H9 (cell line): ENCODE measurements around the gene GRID1. TPM values are rescaled to one million over a fixed set of nuclear protein-coding genes. Genes with fewer than 3 reads are reported as not detected.

ENCODE experiments used
- DNase-seq: peaks from one replicate; pipeline ENCODE4 v3.0.0-alpha.2; 2017
- H2AFZ ChIP-seq: one replicate; pipeline ENCODE4 v1.6.1; 2013; ENCODE audit warnings: mild to moderate bottlenecking, low read length, control low read depth, moderate library complexity
- H2AK5ac ChIP-seq: 2 replicates; pipeline ENCODE4 v1.6.1; 2013; ENCODE audit warnings: low read length, control low read depth, mixed read lengths; ENCODE audit not compliant: insufficient read length
- H2BK120ac ChIP-seq: one replicate; pipeline ENCODE4 v1.6.1; 2013; ENCODE audit warnings: low read depth, mild to moderate bottlenecking, low read length, control low read depth, inconsistent platforms; ENCODE audit not compliant: poor library complexity, severe bottlenecking
- H2BK12ac ChIP-seq: 2 replicates; pipeline ENCODE4 v1.6.1; 2013; ENCODE audit warnings: low read length, control low read depth, mixed read lengths, low read depth; ENCODE audit not compliant: insufficient read length
- H2BK15ac ChIP-seq: 2 replicates; pipeline ENCODE4 v1.6.1; 2013; ENCODE audit warnings: low read depth, low read length, control low read depth
- H2BK20ac ChIP-seq: one replicate; pipeline ENCODE4 v1.6.1; 2013; ENCODE audit warnings: low read depth, mild to moderate bottlenecking, low read length, control low read depth, inconsistent platforms; ENCODE audit not compliant: poor library complexity, severe bottlenecking
- H2BK5ac ChIP-seq: 2 replicates; pipeline ENCODE4 v1.6.1; 2013; ENCODE audit warnings: low read length, control low read depth, mixed read lengths; ENCODE audit not compliant: insufficient read length
- H3K14ac ChIP-seq: 2 replicates; pipeline ENCODE4 v1.6.1; 2013; ENCODE audit warnings: low read length, control low read depth; ENCODE audit not compliant: insufficient read depth
- H3K18ac ChIP-seq: 2 replicates; pipeline ENCODE4 v1.6.1; 2013; ENCODE audit warnings: low read depth, mild to moderate bottlenecking, mixed read lengths, low read length, control low read depth; ENCODE audit not compliant: insufficient read length
- H3K23ac ChIP-seq: 2 replicates; pipeline ENCODE4 v1.6.1; 2013; ENCODE audit warnings: low read length, control low read depth, mixed read lengths, low read depth; ENCODE audit not compliant: insufficient read length
- H3K23me2 ChIP-seq: 2 replicates; pipeline ENCODE4 v1.6.1; 2013; ENCODE audit warnings: low read depth, mild to moderate bottlenecking, mixed read lengths, low read length, control low read depth; ENCODE audit not compliant: insufficient read length, poor library complexity, severe bottlenecking
- H3K27ac ChIP-seq: 2 replicates; pipeline ENCODE4 v1.5.1; 2013; ENCODE audit warnings: low read length, control low read depth, mixed read lengths, low read depth; ENCODE audit not compliant: insufficient read length
- H3K27me3 ChIP-seq: 2 replicates; pipeline ENCODE4 v1.6.1; 2013; ENCODE audit warnings: low read length, control low read depth, inconsistent platforms; ENCODE audit not compliant: insufficient read depth
- H3K4ac ChIP-seq: 2 replicates; pipeline ENCODE4 v1.6.1; 2013; ENCODE audit warnings: low read depth, mild to moderate bottlenecking, control low read depth, inconsistent platforms, low read length, moderate library complexity
- H3K4me1 ChIP-seq: 2 replicates; pipeline ENCODE4 v1.6.1; 2013; ENCODE audit warnings: low read length, control low read depth, inconsistent platforms; ENCODE audit not compliant: insufficient read depth
- H3K4me2 ChIP-seq: 2 replicates; pipeline ENCODE4 v1.6.1; 2013; ENCODE audit warnings: low read length, control low read depth, mixed read lengths; ENCODE audit not compliant: insufficient read length, insufficient read depth
- H3K56ac ChIP-seq: 2 replicates; pipeline ENCODE4 v1.6.1; 2013; ENCODE audit warnings: low read depth, mild to moderate bottlenecking, mixed read lengths, low read length, control low read depth; ENCODE audit not compliant: insufficient read length
- H3K79me1 ChIP-seq: 2 replicates; pipeline ENCODE4 v1.6.1; 2013; ENCODE audit warnings: low read depth, mild to moderate bottlenecking, moderate library complexity, low read length, control low read depth, inconsistent platforms; ENCODE audit not compliant: insufficient read depth, poor library complexity, severe bottlenecking
- H3K79me2 ChIP-seq: 2 replicates; pipeline ENCODE4 v1.6.1; 2013; ENCODE audit warnings: low read length, control low read depth, inconsistent platforms; ENCODE audit not compliant: insufficient read depth
- H3K9ac ChIP-seq: 2 replicates; pipeline ENCODE4 v1.6.1; 2013; ENCODE audit warnings: low read length, control low read depth, mixed read lengths; ENCODE audit not compliant: insufficient read length; ENCODE audit errors: extremely low read depth
- H3K9me3 ChIP-seq: one replicate; pipeline ENCODE4 v1.6.1; 2013; ENCODE audit warnings: low read depth, low read length, inconsistent platforms; ENCODE audit not compliant: control insufficient read depth
- H3T11ph ChIP-seq: one replicate; pipeline ENCODE4 v1.6.1; 2013; ENCODE audit warnings: mild to moderate bottlenecking, low read length, control low read depth, inconsistent platforms
- H4K20me1 ChIP-seq: one replicate; pipeline ENCODE4 v1.6.1; 2013; ENCODE audit not compliant: control insufficient read depth, insufficient read length, insufficient read depth
- H4K5ac ChIP-seq: 2 replicates; pipeline ENCODE4 v1.6.1; 2013; ENCODE audit warnings: low read depth, mild to moderate bottlenecking, mixed read lengths, low read length, control low read depth; ENCODE audit not compliant: insufficient read length
- H4K8ac ChIP-seq: replicated peaks from 2 replicates; pipeline ENCODE4 v1.6.1; 2013; ENCODE audit warnings: low read length, control low read depth, mixed read lengths, low read depth; ENCODE audit not compliant: insufficient read length
- H4K91ac ChIP-seq: 2 replicates; pipeline ENCODE4 v1.6.1; 2013; ENCODE audit warnings: low read depth, mild to moderate bottlenecking, moderate library complexity, mixed read lengths, low read length, control low read depth; ENCODE audit not compliant: insufficient read length
- H3K27ac Mint-ChIP-seq, 3 experiments: 2 replicates in 2 of 3; 3 replicates in 1 of 3; pipeline ENCODE4 v1.8.0; 2020 to 2021; ENCODE audit warnings: mixed read lengths in 3 of 3, mild to moderate bottlenecking in 1 of 3, moderate library complexity in 1 of 3
- H3K27me3 Mint-ChIP-seq: 2 replicates; pipeline ENCODE4 v1.8.0; 2021; ENCODE audit warnings: low read depth, mild to moderate bottlenecking, moderate library complexity, mixed read lengths
- H3K36me3 Mint-ChIP-seq, 3 experiments: 2 replicates in 2 of 3; 3 replicates in 1 of 3; pipeline ENCODE4 v1.8.0; 2020 to 2021; ENCODE audit warnings: low read depth in 3 of 3, mixed read lengths in 3 of 3; ENCODE audit not compliant: insufficient read depth in 1 of 3
- H3K4me1 Mint-ChIP-seq, 2 experiments: 2 replicates each; pipeline ENCODE4 v1.8.0; 2020; ENCODE audit warnings: mixed read lengths in 2 of 2
- H3K4me3 Mint-ChIP-seq, 2 experiments: 2 replicates in 1 of 2; 3 replicates in 1 of 2; pipeline ENCODE4 v1.8.0; 2020 to 2021; ENCODE audit warnings: mild to moderate bottlenecking in 2 of 2, mixed read lengths in 2 of 2, moderate library complexity in 1 of 2
- H3K9me3 Mint-ChIP-seq, 2 experiments: 2 replicates in 1 of 2; 3 replicates in 1 of 2; pipeline ENCODE4 v1.8.0; 2020; ENCODE audit warnings: mild to moderate bottlenecking in 2 of 2, mixed read lengths in 2 of 2, moderate library complexity in 1 of 2
- WGBS: extraction: QIAGEN DNeasy Blood & Tissue Kit; methylation state at CpG from one replicate; pipeline ENCODE4 v1.1.7; 2013; ENCODE audit warnings: missing lambda C conversion rate, low lambda C conversion rate, mixed read lengths; ENCODE audit not compliant: insufficient read length; ENCODE audit errors: extremely low coverage; 5-methylcytosine and 5-hydroxymethylcytosine counted together
- total RNA-seq: library from RNA; stranded (reverse); gene quantifications from 2 replicates; pipeline ENCODE4 v1.2.1, GENCODE V29; 2021
- TF ChIP-seq, protein P1 (sequence below): fragments of 200-600 bp; sonication (generic); conservative IDR thresholded peaks from 3 replicates; pipeline ENCODE4 v1.8.0; 2021; ENCODE audit warnings: antibody characterized with exemption, mild to moderate bottlenecking

Gene GRID1
- total RNA-seq, 1 experiment from 2014 or later = 0.35 TPM

DNA sequence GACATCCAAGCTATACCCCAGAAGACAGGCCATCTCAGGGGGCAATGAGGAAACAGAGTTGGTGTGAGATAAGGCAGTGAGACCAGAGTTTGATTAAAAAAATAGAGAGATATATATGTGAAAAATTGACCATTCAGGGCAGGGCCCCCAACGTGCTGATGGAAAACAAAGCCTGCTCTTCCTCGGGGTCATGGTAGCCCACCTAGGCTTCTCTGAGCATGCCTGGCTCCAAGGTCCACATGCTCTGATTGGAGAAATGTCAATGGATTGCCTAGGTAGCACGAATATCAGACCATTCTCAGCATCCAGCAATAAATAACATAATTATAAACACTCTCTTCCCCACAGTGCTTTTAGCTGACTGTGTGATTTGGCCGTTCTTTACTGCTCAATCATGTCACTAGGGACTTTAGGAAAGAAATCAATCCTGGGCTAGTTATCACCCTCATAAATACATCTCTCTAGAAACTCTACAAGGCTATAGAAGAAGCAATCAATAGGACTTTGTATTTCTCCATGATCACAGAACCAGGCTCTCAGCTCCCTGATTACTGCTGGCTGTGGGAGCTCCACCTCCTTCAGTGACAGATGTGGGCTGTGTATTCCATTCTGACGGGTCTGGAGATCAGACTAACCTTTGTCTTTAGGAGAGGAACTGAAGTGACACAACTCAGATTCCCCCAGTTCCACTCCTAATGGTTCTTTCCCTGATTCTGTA is 766.4 kb downstream of the GRID1 start:
- WGBS = no CpG with 5 or more reads among the region's 5 CpGs
- Mint-ChIP-seq H3K27me3 (no peaks in the 10 kb centered on the region), H3K27ac (no peak overlapping the region)

More for the DNA sequence above, 766.4 kb downstream of the GRID1 start:
- H4K8ac ChIP-seq = no peak overlapping the region
- H3K27me3 ChIP-seq = no peaks in the 10 kb centered on the region
- no peak overlapping the region for H3K4ac ChIP-seq
- H3K18ac ChIP-seq = no peak overlapping the region
- H4K91ac ChIP-seq = no peak overlapping the region
- H4K5ac ChIP-seq = no peak overlapping the region
- H3K79me1 ChIP-seq = no peaks in the 10 kb centered on the region
- no peak overlapping the region for H2AK5ac ChIP-seq
- H3K9me3 Mint-ChIP-seq = no peaks in the 10 kb centered on the region
- H3K4me2 ChIP-seq = no peak overlapping the region
- H3K4me1 Mint-ChIP-seq = no peaks in the 10 kb centered on the region; a peak in 1 of 4 replicates
- no peak overlapping the region for H2BK12ac ChIP-seq
- no peak overlapping the region for H2BK20ac ChIP-seq
- H3K14ac ChIP-seq = no peak overlapping the region
- TF ChIP-seq, protein P1, sequence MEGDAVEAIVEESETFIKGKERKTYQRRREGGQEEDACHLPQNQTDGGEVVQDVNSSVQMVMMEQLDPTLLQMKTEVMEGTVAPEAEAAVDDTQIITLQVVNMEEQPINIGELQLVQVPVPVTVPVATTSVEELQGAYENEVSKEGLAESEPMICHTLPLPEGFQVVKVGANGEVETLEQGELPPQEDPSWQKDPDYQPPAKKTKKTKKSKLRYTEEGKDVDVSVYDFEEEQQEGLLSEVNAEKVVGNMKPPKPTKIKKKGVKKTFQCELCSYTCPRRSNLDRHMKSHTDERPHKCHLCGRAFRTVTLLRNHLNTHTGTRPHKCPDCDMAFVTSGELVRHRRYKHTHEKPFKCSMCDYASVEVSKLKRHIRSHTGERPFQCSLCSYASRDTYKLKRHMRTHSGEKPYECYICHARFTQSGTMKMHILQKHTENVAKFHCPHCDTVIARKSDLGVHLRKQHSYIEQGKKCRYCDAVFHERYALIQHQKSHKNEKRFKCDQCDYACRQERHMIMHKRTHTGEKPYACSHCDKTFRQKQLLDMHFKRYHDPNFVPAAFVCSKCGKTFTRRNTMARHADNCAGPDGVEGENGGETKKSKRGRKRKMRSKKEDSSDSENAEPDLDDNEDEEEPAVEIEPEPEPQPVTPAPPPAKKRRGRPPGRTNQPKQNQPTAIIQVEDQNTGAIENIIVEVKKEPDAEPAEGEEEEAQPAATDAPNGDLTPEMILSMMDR = no peak
- no peaks in the 10 kb centered on the region for H3K23me2 ChIP-seq
- H3K4me1 ChIP-seq = no peaks in the 10 kb centered on the region
- H3K9ac ChIP-seq = no peak overlapping the region
- no peak overlapping the region for H3K27ac ChIP-seq
- no peak overlapping the region for H3K23ac ChIP-seq
- H3K56ac ChIP-seq = no peak overlapping the region
- H3K79me2 ChIP-seq = no peaks in the 10 kb centered on the region
- H2BK5ac ChIP-seq = no peak overlapping the region
- no peak overlapping the region for H2BK120ac ChIP-seq
- DNase-seq = no peak
- H3T11ph ChIP-seq = no peak overlapping the region
- H3K9me3 ChIP-seq = no peaks in the 10 kb centered on the region
- no peak overlapping the region for H2BK15ac ChIP-seq
- no peaks in the 10 kb centered on the region for H4K20me1 ChIP-seq
- no peaks in the 10 kb centered on the region for H3K36me3 Mint-ChIP-seq
- H3K4me3 Mint-ChIP-seq = no peak overlapping the region; a peak in 1 of 5 replicates
- no peak overlapping the region for H2AFZ ChIP-seq
